Activated CD8-positive, alpha-beta memory T cell treated with anti-CD3 and anti-CD28 coated beads for 48 hours (primary cell): ENCODE results near the gene PLEKHA8.

Source experiments
- DNase-seq, 3 experiments: peaks; one replicate each; pipeline ENCODE4 v3.0.0-alpha.2; 2020; ENCODE audit warnings: low read depth in 2 of 3, low spot score in 2 of 3

PLEKHA8 gene

GRCh38 chr7:30022991-30023390 is 5.2 kb upstream of the PLEKHA8 start:
- DNase-seq = no peak

GRCh38 chr7:30023524-30023923 is 4.7 kb upstream of the PLEKHA8 start:
- no peak for DNase-seq

- DNase-seq = peak; percentile 54 to 74 (median 72)
Measured at GRCh38 chr7:30026229-30027064, 1.8 kb upstream of the PLEKHA8 start, which contains the start of gene FKBP14. FKBP14 (minus strand) TSS chr7:30026702; CDS start chr7:30026508, 194 bp downstream.

GRCh38 chr7:30027065-30027456 is 1.2 kb upstream of the PLEKHA8 start:
- no peak for DNase-seq

GRCh38 chr7:30027740-30028215 is 434 bp upstream of the PLEKHA8 start:
- no peak for DNase-seq

GRCh38 chr7:30028749-30029635 is 780 bp downstream of the PLEKHA8 start:
- DNase-seq = peak in 1 of 3 experiments; percentile 16

GRCh38 chr7:30029696-30030095 is 1.5 kb downstream of the PLEKHA8 start:
- DNase-seq = no peak

- DNase-seq = no peak
Measured at GRCh38 chr7:30032310-30033125, 4.3 kb downstream of the PLEKHA8 start.

- DNase-seq = no peak
Measured at GRCh38 chr7:30034501-30034900, 6.3 kb downstream of the PLEKHA8 start.

GRCh38 chr7:30036220-30036619 is 8.0 kb downstream of the PLEKHA8 start:
- DNase-seq = no peak

GRCh38 chr7:30038196-30038980 is 10.2 kb downstream of the PLEKHA8 start:
- no peak for DNase-seq

GRCh38 chr7:30040938-30041337 is 12.7 kb downstream of the PLEKHA8 start:
- DNase-seq = no peak

GRCh38 chr7:30041526-30042269 is 13.5 kb downstream of the PLEKHA8 start:
- no peak for DNase-seq

- DNase-seq = no peak
Measured at GRCh38 chr7:30046127-30046770, 18.0 kb downstream of the PLEKHA8 start.

GRCh38 chr7:30047124-30047523 is 18.9 kb downstream of the PLEKHA8 start:
- DNase-seq = no peak

- no peak for DNase-seq
Measured at GRCh38 chr7:30048582-30048981, 20.4 kb downstream of the PLEKHA8 start.

- DNase-seq = no peak
Measured at GRCh38 chr7:30049173-30049572, 21.0 kb downstream of the PLEKHA8 start.

GRCh38 chr7:30053068-30053467 is 24.9 kb downstream of the PLEKHA8 start:
- no peak for DNase-seq

- DNase-seq = no peak
Measured at GRCh38 chr7:30057741-30058140, 29.5 kb downstream of the PLEKHA8 start.
